ENCODE results near the gene LTBP1.
"Not testable (repeated sequence)": the region's sequence is repeated elsewhere in the genome, so short reads cannot be mapped to it uniquely, and the experiment has no call there.

LTBP1 gene

GRCh38 chr2:33038230-33038629, 91.5 kb downstream of the LTBP1 start:
- H3K4me1 Mint-ChIP-seq (ENCODE audit: low read depth): no peaks in the 10 kb centered on the region
- peaks cover 2% of the 10 kb centered on the region for H3K27me3 Mint-ChIP-seq
- no peak overlapping the region for H3K27ac Mint-ChIP-seq
- no peaks in the 10 kb centered on the region for H3K9me3 Mint-ChIP-seq
- no peak overlapping the region for H3K4me3 Mint-ChIP-seq
- no peaks in the 10 kb centered on the region for H3K36me3 Mint-ChIP-seq (ENCODE audit: low read depth)
- intact Hi-C loops (cut with micrococcal nuclease): no loop called here

GRCh38 chr2:33038799-33039198, 92.0 kb downstream of the LTBP1 start:
- peaks cover 2% of the 10 kb centered on the region for H3K27me3 Mint-ChIP-seq
- H3K9me3 Mint-ChIP-seq: no peaks in the 10 kb centered on the region
- intact Hi-C loops (cut with micrococcal nuclease): no loop called here
- H3K4me3 Mint-ChIP-seq: no peak overlapping the region
- no peaks in the 10 kb centered on the region for H3K36me3 Mint-ChIP-seq (ENCODE audit: low read depth)
- H3K4me1 Mint-ChIP-seq (ENCODE audit: low read depth): no peaks in the 10 kb centered on the region
- no peak overlapping the region for H3K27ac Mint-ChIP-seq

- Mint-ChIP-seq H3K4me3 (no peak overlapping the region), H3K27ac (no peak overlapping the region), H3K36me3 (ENCODE audit: low read depth) (no peaks in the 10 kb centered on the region), H3K4me1 (ENCODE audit: low read depth) (no peaks in the 10 kb centered on the region), H3K27me3 (peaks cover 2% of the 10 kb centered on the region), H3K9me3 (no peaks in the 10 kb centered on the region)
- intact Hi-C loops (cut with micrococcal nuclease): no loop called here
Measured at GRCh38 chr2:33040541-33040940, 93.8 kb downstream of the LTBP1 start.

GRCh38 chr2:33042265-33042664, 95.5 kb downstream of the LTBP1 start:
- no peaks in the 10 kb centered on the region for H3K9me3 Mint-ChIP-seq
- no peaks in the 10 kb centered on the region for H3K4me1 Mint-ChIP-seq (ENCODE audit: low read depth)
- H3K36me3 Mint-ChIP-seq (ENCODE audit: low read depth): no peaks in the 10 kb centered on the region
- no peaks in the 10 kb centered on the region for H3K27me3 Mint-ChIP-seq
- intact Hi-C loops (cut with micrococcal nuclease): no loop called here
- H3K4me3 Mint-ChIP-seq: no peak overlapping the region
- no peak overlapping the region for H3K27ac Mint-ChIP-seq

GRCh38 chr2:33042819-33043218, 96.1 kb downstream of the LTBP1 start:
- Mint-ChIP-seq H3K4me1 (ENCODE audit: low read depth) (no peaks in the 10 kb centered on the region), H3K27me3 (no peaks in the 10 kb centered on the region), H3K4me3 (no peak overlapping the region), H3K36me3 (ENCODE audit: low read depth) (no peaks in the 10 kb centered on the region), H3K9me3 (no peaks in the 10 kb centered on the region), H3K27ac (no peak overlapping the region)
- intact Hi-C loops (cut with micrococcal nuclease): no loop called here

- H3K4me1 Mint-ChIP-seq (ENCODE audit: low read depth): peaks cover 11% of the 10 kb centered on the region
- H3K36me3 Mint-ChIP-seq (ENCODE audit: low read depth): no peaks in the 10 kb centered on the region
- H3K4me3 Mint-ChIP-seq: no peak overlapping the region
- intact Hi-C loops (cut with micrococcal nuclease): no loop called here
- no peak overlapping the region for H3K27ac Mint-ChIP-seq
- H3K27me3 Mint-ChIP-seq: no peaks in the 10 kb centered on the region
- H3K9me3 Mint-ChIP-seq: no peaks in the 10 kb centered on the region
Measured at GRCh38 chr2:33047939-33048338, 101.2 kb downstream of the LTBP1 start.

GRCh38 chr2:33051586-33052360, 105.0 kb downstream of the LTBP1 start:
- no peaks in the 10 kb centered on the region for H3K36me3 Mint-ChIP-seq (ENCODE audit: low read depth)
- no peak overlapping the region for H3K4me3 Mint-ChIP-seq
- no peak overlapping the region for H3K27ac Mint-ChIP-seq
- peaks cover 9% of the 10 kb centered on the region for H3K9me3 Mint-ChIP-seq
- intact Hi-C loops (cut with micrococcal nuclease): no loop called here
- H3K27me3 Mint-ChIP-seq: no peaks in the 10 kb centered on the region
- peaks cover 11% of the 10 kb centered on the region for H3K4me1 Mint-ChIP-seq (ENCODE audit: low read depth)

GRCh38 chr2:33052361-33052735, 105.6 kb downstream of the LTBP1 start:
- peaks cover 11% of the 10 kb centered on the region for H3K9me3 Mint-ChIP-seq
- H3K4me3 Mint-ChIP-seq: no peak overlapping the region
- peaks cover 11% of the 10 kb centered on the region for H3K4me1 Mint-ChIP-seq (ENCODE audit: low read depth)
- H3K36me3 Mint-ChIP-seq (ENCODE audit: low read depth): no peaks in the 10 kb centered on the region
- no peak overlapping the region for H3K27ac Mint-ChIP-seq
- no peaks in the 10 kb centered on the region for H3K27me3 Mint-ChIP-seq
- intact Hi-C loops (cut with micrococcal nuclease): no loop called here

- H3K36me3 Mint-ChIP-seq (ENCODE audit: low read depth); H3K27ac Mint-ChIP-seq; H3K4me3 Mint-ChIP-seq; intact Hi-C loops (cut with micrococcal nuclease); H3K27me3 Mint-ChIP-seq: not testable (repeated sequence)
- Mint-ChIP-seq H3K4me1 (ENCODE audit: low read depth) (peaks cover 11% of the 10 kb centered on the region), H3K9me3 (peaks cover 11% of the 10 kb centered on the region)
Measured at GRCh38 chr2:33052795-33053194, 106.0 kb downstream of the LTBP1 start.

GRCh38 chr2:33056170-33056569, 109.4 kb downstream of the LTBP1 start:
- Mint-ChIP-seq H3K27me3 (no peaks in the 10 kb centered on the region), H3K27ac (no peak overlapping the region)
- intact Hi-C loops (cut with micrococcal nuclease): no loop called here

GRCh38 chr2:33057307-33058028, 110.7 kb downstream of the LTBP1 start:
- intact Hi-C loops (cut with micrococcal nuclease); H3K36me3 Mint-ChIP-seq (ENCODE audit: low read depth); H3K4me3 Mint-ChIP-seq; H3K4me1 Mint-ChIP-seq (ENCODE audit: low read depth); H3K27ac Mint-ChIP-seq; H3K27me3 Mint-ChIP-seq: not testable (repeated sequence)
- H3K9me3 Mint-ChIP-seq: peaks cover 11% of the 10 kb centered on the region

More at GRCh38 chr2:33056170-33056569, 109.4 kb downstream of the LTBP1 start:
- Mint-ChIP-seq H3K4me1 (ENCODE audit: low read depth) (peaks cover 9% of the 10 kb centered on the region), H3K36me3 (ENCODE audit: low read depth) (no peaks in the 10 kb centered on the region), H3K4me3 (no peak overlapping the region), H3K9me3 (peaks cover 11% of the 10 kb centered on the region)

- intact Hi-C loops (cut with micrococcal nuclease): no loop called here
- Mint-ChIP-seq H3K27ac (no peak overlapping the region), H3K4me3 (no peak overlapping the region), H3K9me3 (peaks cover 11% of the 10 kb centered on the region), H3K27me3 (no peaks in the 10 kb centered on the region), H3K4me1 (ENCODE audit: low read depth) (no peaks in the 10 kb centered on the region), H3K36me3 (ENCODE audit: low read depth) (no peaks in the 10 kb centered on the region)
Measured at GRCh38 chr2:33058716-33059470, 112.1 kb downstream of the LTBP1 start.

GRCh38 chr2:33059471-33060156, 112.9 kb downstream of the LTBP1 start:
- H3K36me3 Mint-ChIP-seq (ENCODE audit: low read depth): no peaks in the 10 kb centered on the region
- no peaks in the 10 kb centered on the region for H3K27me3 Mint-ChIP-seq
- no peaks in the 10 kb centered on the region for H3K4me1 Mint-ChIP-seq (ENCODE audit: low read depth)
- H3K9me3 Mint-ChIP-seq: peaks cover 11% of the 10 kb centered on the region
- no peak overlapping the region for H3K4me3 Mint-ChIP-seq
- H3K27ac Mint-ChIP-seq: no peak overlapping the region
- intact Hi-C loops (cut with micrococcal nuclease): no loop called here

- Mint-ChIP-seq H3K27me3 (no peaks in the 10 kb centered on the region), H3K27ac (no peak overlapping the region), H3K4me3 (no peak overlapping the region), H3K36me3 (ENCODE audit: low read depth) (no peaks in the 10 kb centered on the region), H3K9me3 (peaks cover 11% of the 10 kb centered on the region), H3K4me1 (ENCODE audit: low read depth) (no peaks in the 10 kb centered on the region)
- intact Hi-C loops (cut with micrococcal nuclease): no loop called here
Measured at GRCh38 chr2:33060405-33060804, 113.7 kb downstream of the LTBP1 start.

Measured in dendritic cell treated with granulocyte-macrophage colony-stimulating factor and Interleukin-4, amounts not matched to agents 40 ng/mL and 50 ng/mL, for 4 days (primary cell).